Smooth muscle cell (in vitro differentiated cells): Measurements from ENCODE around the gene MYO16. TPM values are rescaled to one million over a fixed set of nuclear protein-coding genes. Genes with fewer than 3 reads are reported as not detected.

ENCODE experiments used
- DNase-seq: peaks from one replicate; lab custom pipeline; 2025; ENCODE audit not compliant: unreplicated experiment; lab: John Stamatoyannopoulos, UW
- H2AFZ ChIP-seq: fragments of 200-600 bp; sonication (generic); 2 replicates; pipeline ENCODE4 v1.6.0; 2016; ENCODE audit warnings: antibody characterized with exemption, low read depth, mild to moderate bottlenecking
- H3F3A ChIP-seq: fragments of 200-600 bp; sonication (generic); 2 replicates; pipeline ENCODE4 v1.6.0; 2017; ENCODE audit warnings: antibody characterized with exemption, low read depth
- H3K27ac ChIP-seq: fragments of 200-600 bp; sonication (generic); 2 replicates; pipeline ENCODE4 v1.5.1; 2016; ENCODE audit warnings: low read depth, mild to moderate bottlenecking
- H3K27me3 ChIP-seq: fragments of 200-600 bp; sonication (generic); 2 replicates; pipeline ENCODE4 v1.6.1; 2016; ENCODE audit warnings: low read depth, mild to moderate bottlenecking
- H3K36me3 ChIP-seq: fragments of 200-600 bp; sonication (generic); 2 replicates; pipeline ENCODE4 v1.5.1; 2016; ENCODE audit warnings: low read depth
- H3K4me1 ChIP-seq: fragments of 200-600 bp; sonication (generic); 2 replicates; pipeline ENCODE4 v1.5.1; 2016; ENCODE audit warnings: low read depth
- H3K4me2 ChIP-seq: fragments of 200-600 bp; sonication (generic); 2 replicates; pipeline ENCODE4 v1.6.0; 2016; ENCODE audit warnings: mild to moderate bottlenecking
- H3K4me3 ChIP-seq: fragments of 200-600 bp; sonication (generic); 2 replicates; pipeline ENCODE4 v1.5.1; 2016; ENCODE audit warnings: mild to moderate bottlenecking
- H3K79me2 ChIP-seq: fragments of 200-600 bp; sonication (generic); 2 replicates; pipeline ENCODE4 v1.6.0; 2016; ENCODE audit warnings: low read depth, mild to moderate bottlenecking
- H3K9ac ChIP-seq: fragments of 200-600 bp; sonication (generic); 2 replicates; pipeline ENCODE4 v1.6.0; 2016; ENCODE audit warnings: low read depth
- H3K9me3 ChIP-seq: fragments of 200-600 bp; sonication (generic); replicated peaks from 2 replicates; pipeline ENCODE4 v1.5.1; 2016; ENCODE audit warnings: low read depth
- H4K20me1 ChIP-seq: fragments of 200-600 bp; sonication (generic); 2 replicates; pipeline ENCODE4 v1.6.0; 2016; ENCODE audit warnings: low read depth
- WGBS: methylation state at CpG from one replicate; pipeline ENCODE4 v1.1.7; 2016; ENCODE audit warnings: low lambda C conversion rate; 5-methylcytosine and 5-hydroxymethylcytosine counted together
- polyA plus RNA-seq: library from polyadenylated mRNA; unstranded; fragments of >200 nt; fragmentation: Nextera tagmentation; extraction: Ambion mirVana; gene quantifications from 2 replicates; pipeline ENCODE4 v1.2.1, GENCODE V29; 2016
- total RNA-seq: library from RNA; depleted of rRNA; stranded (reverse); fragments of >200 nt; gene quantifications from 2 replicates; pipeline ENCODE4 v1.2.3, GENCODE V29; 2014
- TF ChIP-seq, protein P1 (sequence below): fragments of 200-600 bp; sonication (generic); IDR thresholded peaks from 2 replicates; pipeline ENCODE4 v1.5.1; 2017; ENCODE audit warnings: borderline replicate concordance, mild to moderate bottlenecking, antibody characterized with exemption; ENCODE audit not compliant: insufficient read depth, poor library complexity, severe bottlenecking

The MYO16 gene
- total and polyA plus RNA-seq, 2 experiments from 2014 or later: not detected

DNA sequence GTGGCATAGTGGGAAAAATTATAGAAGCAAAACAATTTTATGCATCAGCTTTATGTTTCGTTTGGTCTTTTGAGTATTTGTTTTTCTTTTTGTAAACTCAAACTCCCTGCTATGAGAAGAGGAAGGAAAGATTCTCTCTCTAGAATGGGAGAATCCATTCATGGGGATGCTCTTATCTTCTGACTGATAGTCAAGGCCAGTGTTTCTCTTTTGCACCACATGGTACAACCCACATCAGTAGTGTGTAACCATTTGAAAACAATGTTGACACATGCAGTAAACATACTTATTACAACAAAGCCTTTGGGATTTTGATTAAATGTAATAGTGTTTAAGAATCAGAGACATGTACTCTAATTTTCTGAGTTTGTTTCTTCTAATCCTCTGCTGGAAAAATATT is 490.5 kb downstream of the MYO16 start:
- TF ChIP-seq, protein P1, sequence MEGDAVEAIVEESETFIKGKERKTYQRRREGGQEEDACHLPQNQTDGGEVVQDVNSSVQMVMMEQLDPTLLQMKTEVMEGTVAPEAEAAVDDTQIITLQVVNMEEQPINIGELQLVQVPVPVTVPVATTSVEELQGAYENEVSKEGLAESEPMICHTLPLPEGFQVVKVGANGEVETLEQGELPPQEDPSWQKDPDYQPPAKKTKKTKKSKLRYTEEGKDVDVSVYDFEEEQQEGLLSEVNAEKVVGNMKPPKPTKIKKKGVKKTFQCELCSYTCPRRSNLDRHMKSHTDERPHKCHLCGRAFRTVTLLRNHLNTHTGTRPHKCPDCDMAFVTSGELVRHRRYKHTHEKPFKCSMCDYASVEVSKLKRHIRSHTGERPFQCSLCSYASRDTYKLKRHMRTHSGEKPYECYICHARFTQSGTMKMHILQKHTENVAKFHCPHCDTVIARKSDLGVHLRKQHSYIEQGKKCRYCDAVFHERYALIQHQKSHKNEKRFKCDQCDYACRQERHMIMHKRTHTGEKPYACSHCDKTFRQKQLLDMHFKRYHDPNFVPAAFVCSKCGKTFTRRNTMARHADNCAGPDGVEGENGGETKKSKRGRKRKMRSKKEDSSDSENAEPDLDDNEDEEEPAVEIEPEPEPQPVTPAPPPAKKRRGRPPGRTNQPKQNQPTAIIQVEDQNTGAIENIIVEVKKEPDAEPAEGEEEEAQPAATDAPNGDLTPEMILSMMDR: no peak
- Histone ChIP-seq H3K9ac (no peak overlapping the region), H3K79me2 (no peaks in the 10 kb centered on the region), H3K27ac (no peak overlapping the region), H2AFZ (no peak overlapping the region), H3F3A (no peaks in the 10 kb centered on the region), H3K4me1 (peaks cover 4% of the 10 kb centered on the region), H3K36me3 (no peaks in the 10 kb centered on the region), H3K27me3 (peaks cover 4% of the 10 kb centered on the region), H3K4me3 (no peak overlapping the region), H3K4me2 (no peak overlapping the region), H3K9me3 (no peaks in the 10 kb centered on the region), H4K20me1 (no peaks in the 10 kb centered on the region)
- WGBS: 59% methylated on average over 1 of the region's 1 CpG
- DNase-seq: no peak

GRCh38 chr13:109121826-109122225 is 492.4 kb downstream of the MYO16 start:
- H3K9me3 ChIP-seq: no peaks in the 10 kb centered on the region
- H3F3A ChIP-seq: no peaks in the 10 kb centered on the region
- 94% methylated on average over 5 of the region's 5 CpGs for WGBS
- H3K4me2 ChIP-seq: no peak overlapping the region
- no peak for DNase-seq
- H3K9ac ChIP-seq: no peak overlapping the region
- no peaks in the 10 kb centered on the region for H4K20me1 ChIP-seq
- H3K27me3 ChIP-seq: no peaks in the 10 kb centered on the region
- H3K4me1 ChIP-seq: peaks cover 4% of the 10 kb centered on the region
- TF ChIP-seq, protein P1: no peak
- H3K27ac ChIP-seq: no peak overlapping the region
- no peaks in the 10 kb centered on the region for H3K36me3 ChIP-seq
- no peak overlapping the region for H3K4me3 ChIP-seq
- no peak overlapping the region for H2AFZ ChIP-seq
- H3K79me2 ChIP-seq: no peaks in the 10 kb centered on the region

DNA sequence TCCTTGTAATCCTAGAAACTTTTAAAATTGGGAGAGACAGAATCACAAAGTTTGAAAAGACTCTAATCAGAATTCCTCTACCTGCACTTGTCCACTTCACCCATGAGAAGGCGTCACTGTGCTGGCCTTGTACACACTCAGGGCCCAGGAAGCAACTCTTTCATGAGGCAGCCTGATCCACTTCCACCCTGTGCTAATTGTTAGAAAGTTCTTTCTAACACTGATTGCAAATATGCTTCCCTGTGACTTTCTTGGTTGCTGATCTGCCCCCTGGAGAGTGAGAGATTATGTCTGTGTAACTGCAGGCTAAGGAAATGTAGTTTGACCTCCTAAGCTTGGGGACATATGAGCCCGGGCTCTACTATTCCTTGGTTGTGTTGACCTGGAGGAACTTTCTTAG is 494.6 kb downstream of the MYO16 start:
- Histone ChIP-seq H3K4me3 (no peak overlapping the region), H3F3A (no peaks in the 10 kb centered on the region), H3K4me2 (no peak overlapping the region), H3K4me1 (peaks cover 4% of the 10 kb centered on the region), H3K79me2 (no peaks in the 10 kb centered on the region), H3K9ac (no peak overlapping the region), H4K20me1 (no peaks in the 10 kb centered on the region), H3K27ac (no peak overlapping the region), H3K36me3 (no peaks in the 10 kb centered on the region), H2AFZ (no peak overlapping the region), H3K9me3 (no peaks in the 10 kb centered on the region), H3K27me3 (no peaks in the 10 kb centered on the region)
- WGBS: 95% methylated on average over 2 of the region's 2 CpGs
- TF ChIP-seq, protein P1: no peak
- no peak for DNase-seq

GRCh38 chr13:109126178-109126577 is 496.8 kb downstream of the MYO16 start:
- no peaks in the 10 kb centered on the region for H3K36me3 ChIP-seq
- no peaks in the 10 kb centered on the region for H3K79me2 ChIP-seq
- no peaks in the 10 kb centered on the region for H4K20me1 ChIP-seq
- H3F3A ChIP-seq: no peaks in the 10 kb centered on the region
- H3K9me3 ChIP-seq: no peaks in the 10 kb centered on the region
- no peak overlapping the region for H3K4me3 ChIP-seq
- H3K27ac ChIP-seq: no peak overlapping the region
- H2AFZ ChIP-seq: no peak overlapping the region
- no peaks in the 10 kb centered on the region for H3K27me3 ChIP-seq
- DNase-seq: no peak
- H3K4me1 ChIP-seq: peaks cover 7% of the 10 kb centered on the region
- no peak overlapping the region for H3K4me2 ChIP-seq
- H3K9ac ChIP-seq: no peak overlapping the region
- TF ChIP-seq, protein P1: no peak
- 95% methylated on average over 5 of the region's 5 CpGs for WGBS
